RWPE2 (cell line): ENCODE measurements around the gene CALM3.
"Not testable (repeated sequence)": the region's sequence is repeated elsewhere in the genome, so short reads cannot be mapped to it uniquely, and the experiment has no call there.

Source experiments
- ATAC-seq: fragments of 200-7000 bp; cut with Tn5 transposase; 3 replicates; pipeline ENCODE4 v1.9.1; 2021; ENCODE audit warnings: low read depth
- DNase-seq: peaks from one replicate; pipeline ENCODE4 v3.0.0-alpha.2; 2020; ENCODE audit warnings: low spot score
- H3K27ac ChIP-seq: fragments of 450-650 bp; 2 replicates; pipeline ENCODE4 v1.5.1; 2017; ENCODE audit warnings: mild to moderate bottlenecking; ENCODE audit not compliant: poor library complexity, severe bottlenecking
- H3K27me3 ChIP-seq: fragments of 250-450 bp; sonication (Bioruptor Pico); 2 replicates; pipeline ENCODE4 v1.5.1; 2021; ENCODE audit warnings: mild to moderate bottlenecking, moderate library complexity; ENCODE audit not compliant: insufficient read depth, poor library complexity, severe bottlenecking
- H3K36me3 ChIP-seq: fragments of 250-450 bp; sonication (Bioruptor Pico); 2 replicates; pipeline ENCODE4 v1.5.1; 2020; ENCODE audit warnings: low read depth, mild to moderate bottlenecking, moderate library complexity
- H3K4me1 ChIP-seq: fragments of 250-450 bp; sonication (Bioruptor Pico); 2 replicates; pipeline ENCODE4 v1.5.1; 2021; ENCODE audit warnings: mild to moderate bottlenecking, moderate library complexity; ENCODE audit not compliant: insufficient read depth, poor library complexity, severe bottlenecking
- H3K4me3 ChIP-seq: fragments of 250-450 bp; sonication (Bioruptor Pico); 2 replicates; pipeline ENCODE4 v1.5.1; 2021; ENCODE audit warnings: mild to moderate bottlenecking, moderate library complexity; ENCODE audit not compliant: severe bottlenecking
- H3K9me3 ChIP-seq: fragments of 250-450 bp; sonication (Bioruptor Pico); 2 replicates; pipeline ENCODE4 v1.5.1; 2021; ENCODE audit warnings: mild to moderate bottlenecking, moderate library complexity; ENCODE audit not compliant: severe bottlenecking
- CTCF ChIP-seq: fragments of 450-650 bp; IDR thresholded peaks from one replicate; pipeline ENCODE4 v1.5.1; 2017; ENCODE audit warnings: mild to moderate bottlenecking, moderate library complexity; ENCODE audit not compliant: poor library complexity, severe bottlenecking

CALM3 gene

GRCh38 chr19:46622118-46622446 lies 21.0 kb downstream of the CALM3 start:
- Histone ChIP-seq H3K4me3 (no peak overlapping the region), H3K27me3 (no peaks in the 10 kb centered on the region), H3K9me3 (no peaks in the 10 kb centered on the region), H3K36me3 (no peaks in the 10 kb centered on the region), H3K27ac (no peak overlapping the region), H3K4me1 (peaks cover 7% of the 10 kb centered on the region)
- DNase-seq, result peak; percentile 21
- ATAC-seq, result no peak
- TF ChIP-seq CTCF, result no peak

GRCh38 chr19:46623915-46624502 lies 22.9 kb downstream of the CALM3 start:
- no peaks in the 10 kb centered on the region for H3K27me3 ChIP-seq
- no peak overlapping the region for H3K4me3 ChIP-seq
- H3K27ac ChIP-seq, result no peak overlapping the region
- no peaks in the 10 kb centered on the region for H3K9me3 ChIP-seq
- no peaks in the 10 kb centered on the region for H3K36me3 ChIP-seq
- DNase-seq (peak; percentile 47), ATAC-seq (no peak)
- TF ChIP-seq CTCF, result no peak
- H3K4me1 ChIP-seq, result peaks cover 7% of the 10 kb centered on the region

- H3K27ac ChIP-seq, result no peak within 1 kb of the TSS
- peak; percentile 49 for ATAC-seq
- no peak for TF ChIP-seq CTCF
- no peak within 1 kb of the TSS for H3K4me3 ChIP-seq
- no peaks in the 10 kb centered on the region for H3K27me3 ChIP-seq
- H3K36me3 ChIP-seq, result no peaks in the 10 kb centered on the region
- peaks cover 7% of the 10 kb centered on the region for H3K4me1 ChIP-seq
- peak; percentile 34 for DNase-seq
- H3K9me3 ChIP-seq, result no peaks in the 10 kb centered on the region
Measured at GRCh38 chr19:46624958-46625661, 24.0 kb downstream of the CALM3 start, which contains the start of gene PTGIR. TSS of gene PTGIR (minus strand) at chr19:46625089. CDS start at chr19:46624225, 864 bp downstream.

- no peak overlapping the region for H3K27ac ChIP-seq
- H3K27me3 ChIP-seq, result no peaks in the 10 kb centered on the region
- DNase-seq (peak; percentile 54), ATAC-seq (no peak)
- TF ChIP-seq CTCF, result no peak
- no peak overlapping the region for H3K4me3 ChIP-seq
- H3K36me3 ChIP-seq, result no peaks in the 10 kb centered on the region
- H3K4me1 ChIP-seq, result peaks cover 7% of the 10 kb centered on the region
- H3K9me3 ChIP-seq, result no peaks in the 10 kb centered on the region
Measured at GRCh38 chr19:46625731-46626130, 24.6 kb downstream of the CALM3 start.

- no peaks in the 10 kb centered on the region for H3K9me3 ChIP-seq
- H3K4me3 ChIP-seq, result no peak overlapping the region
- TF ChIP-seq CTCF, result no peak
- no peaks in the 10 kb centered on the region for H3K36me3 ChIP-seq
- peak; percentile 52 for DNase-seq
- H3K4me1 ChIP-seq, result peaks cover 11% of the 10 kb centered on the region
- no peak overlapping the region for H3K27ac ChIP-seq
- no peaks in the 10 kb centered on the region for H3K27me3 ChIP-seq
- ATAC-seq, result no peak
Measured at GRCh38 chr19:46626446-46626845, 25.3 kb downstream of the CALM3 start.

GRCh38 chr19:46628970-46629369 lies 27.8 kb downstream of the CALM3 start:
- H3K27me3 ChIP-seq, DNase-seq, ATAC-seq, H3K9me3 ChIP-seq, H3K27ac ChIP-seq, H3K36me3 ChIP-seq, H3K4me3 ChIP-seq: not testable (repeated sequence)
- peaks cover 11% of the 10 kb centered on the region for H3K4me1 ChIP-seq
